Myometrial cell (primary cell): ENCODE data around the gene KRT8. TPM values are rescaled to one million over a fixed set of nuclear protein-coding genes. Genes with fewer than 3 reads are reported as not detected.

Source experiments
- total RNA-seq: library from RNA; depleted of rRNA; stranded (reverse); fragments of >200 nt; gene quantifications from 2 replicates; pipeline ENCODE4 v1.2.3, GENCODE V29; 2015

Gene KRT8
- total RNA-seq: 551 and 563 TPM in 2 replicates

DNA sequence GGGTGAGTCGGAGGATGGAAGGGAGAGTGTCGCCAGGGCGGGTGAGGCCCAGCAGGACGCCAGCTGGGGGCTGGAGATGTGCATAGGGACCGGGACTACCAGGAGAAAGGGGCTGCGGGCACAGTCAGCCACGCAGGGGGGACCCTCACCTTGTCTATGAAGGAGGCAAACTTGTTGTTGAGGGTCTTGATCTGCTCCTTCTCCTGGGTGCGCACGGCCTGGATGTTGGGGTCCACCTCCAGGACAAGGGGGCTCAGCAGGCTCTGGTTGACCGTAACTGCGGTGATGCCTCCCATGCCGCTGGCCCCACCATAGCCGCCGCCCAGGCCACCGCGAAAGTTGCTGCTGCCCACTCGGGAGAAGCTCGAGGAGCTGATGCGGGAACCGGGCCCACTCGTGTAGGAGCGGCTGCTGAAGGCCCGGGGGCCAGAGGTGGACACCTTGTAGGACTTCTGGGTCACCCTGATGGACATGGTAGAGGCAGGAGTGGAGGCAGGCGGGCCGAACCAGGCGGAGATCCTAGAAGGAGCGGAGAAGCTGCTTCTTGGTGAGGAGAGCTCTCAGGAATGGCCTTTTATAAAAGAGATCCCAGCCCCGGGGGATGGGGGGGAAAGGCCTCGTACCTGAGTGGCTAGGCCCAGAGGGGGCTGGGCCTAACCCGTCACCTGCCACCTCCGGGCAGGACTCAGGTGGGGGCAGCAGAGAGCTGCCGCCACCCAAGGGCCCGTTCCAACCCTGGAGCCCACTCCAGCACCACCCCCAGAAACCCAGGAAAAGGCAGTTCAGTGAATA lies at the start of gene KRT8:
Gene KRT8, minus strand, starts transcription at position 568 of the 792 bp plus-strand sequence. Its CDS starts 95 bp downstream, at position 473.

DNA sequence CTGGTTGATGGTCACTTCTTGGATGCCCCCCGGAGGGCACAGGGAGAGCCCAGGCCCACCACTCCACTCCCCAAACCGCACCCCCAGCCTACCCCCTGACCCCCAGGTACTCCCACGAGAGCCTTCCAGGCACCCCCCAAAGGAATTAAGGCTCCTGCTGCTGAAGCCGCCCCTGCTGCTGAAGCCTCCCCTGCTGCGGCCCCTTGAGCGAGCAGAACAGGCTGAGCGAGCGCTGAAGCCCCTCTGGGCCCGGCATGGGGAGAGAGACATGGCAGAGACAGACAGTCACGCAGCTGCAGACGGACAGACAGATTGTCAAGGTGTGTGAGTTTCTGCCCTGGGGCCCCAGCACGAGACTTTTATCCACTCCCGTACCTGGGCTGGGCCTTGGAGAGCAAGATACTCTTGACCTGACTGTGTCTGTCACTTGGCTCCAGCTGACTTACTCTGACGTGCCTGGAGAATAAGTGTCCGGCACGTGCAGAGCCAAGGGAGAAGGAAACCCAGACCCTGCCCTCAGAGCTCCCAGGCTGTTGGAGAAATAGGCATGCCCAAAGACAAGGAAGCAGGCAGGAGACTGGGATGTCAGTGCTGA lies 56.1 kb downstream of the KRT8 start, which contains the start of gene KRT78:
Gene KRT78, minus strand, starts transcription at position 334 of the 595 bp plus-strand sequence. Its CDS starts 64 bp downstream, at position 270.

Other genes with a start within 250 kb of the KRT8 start
- gene KRT1, start 224.7 kb downstream of the KRT8 start, total RNA-seq: not detected in 2 replicates
- not detected in 2 replicates for gene KRT77, start 201.6 kb downstream of the KRT8 start, total RNA-seq
- not detected in 2 replicates for gene KRT76, start 127.7 kb downstream of the KRT8 start, total RNA-seq
- gene KRT3, start 109.0 kb downstream of the KRT8 start, total RNA-seq: not detected in 2 replicates
- not detected in 2 replicates for gene KRT4, start 91.0 kb downstream of the KRT8 start, total RNA-seq
- not detected in 2 replicates for gene KRT79, start 70.8 kb downstream of the KRT8 start, total RNA-seq
- gene KRT78, start 56.1 kb downstream of the KRT8 start, total RNA-seq: not detected in 2 replicates
- 1,160 and 1,174 TPM in 2 replicates for gene KRT18, start 44.0 kb upstream of the KRT8 start, total RNA-seq
- 422 and 508 TPM in 2 replicates for gene EIF4B, start 101.4 kb upstream of the KRT8 start, total RNA-seq
- gene TNS2, start 145.0 kb upstream of the KRT8 start, total RNA-seq: 80.5 and 88.8 TPM in 2 replicates
- 28.5 and 44.1 TPM in 2 replicates for gene SPRYD3, start 174.3 kb upstream of the KRT8 start, total RNA-seq
- 1,168 and 1,628 TPM in 2 replicates for gene IGFBP6, start 192.6 kb upstream of the KRT8 start, total RNA-seq
- 0.18 and 0.29 TPM in 2 replicates for gene SOAT2, start 198.4 kb upstream of the KRT8 start, total RNA-seq